GM21447 (cell line): ENCODE results near the gene IL1RAPL2.
"Not testable (repeated sequence)": the region's sequence is repeated elsewhere in the genome, so short reads cannot be mapped to it uniquely, and the experiment has no call there.

Experiments used
- ATAC-seq: cut with Tn5 transposase; IDR thresholded peaks from one replicate; pipeline ENCODE4 v1.9.1; 2021; ENCODE audit not compliant: unreplicated experiment

Gene IL1RAPL2

DNA sequence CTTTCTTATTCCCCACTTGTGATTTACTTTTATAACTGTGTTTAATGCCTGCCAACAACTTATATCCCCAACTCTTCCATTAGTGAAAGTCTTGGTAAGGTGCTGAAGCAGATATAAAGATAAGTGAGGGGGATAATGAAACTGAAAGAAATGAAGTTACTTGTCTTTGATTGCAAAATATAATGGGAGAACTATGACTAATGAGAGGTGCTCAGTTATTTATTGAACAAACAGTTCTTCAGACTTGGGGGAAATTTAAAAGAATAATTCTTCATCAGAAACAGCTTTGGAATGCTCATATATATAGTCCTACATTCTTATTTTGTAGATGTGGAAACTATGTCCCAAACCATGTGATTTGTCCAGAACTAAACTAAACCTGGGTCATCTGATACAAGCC lies 441.0 kb downstream of the IL1RAPL2 start:
- ATAC-seq = no peak

DNA sequence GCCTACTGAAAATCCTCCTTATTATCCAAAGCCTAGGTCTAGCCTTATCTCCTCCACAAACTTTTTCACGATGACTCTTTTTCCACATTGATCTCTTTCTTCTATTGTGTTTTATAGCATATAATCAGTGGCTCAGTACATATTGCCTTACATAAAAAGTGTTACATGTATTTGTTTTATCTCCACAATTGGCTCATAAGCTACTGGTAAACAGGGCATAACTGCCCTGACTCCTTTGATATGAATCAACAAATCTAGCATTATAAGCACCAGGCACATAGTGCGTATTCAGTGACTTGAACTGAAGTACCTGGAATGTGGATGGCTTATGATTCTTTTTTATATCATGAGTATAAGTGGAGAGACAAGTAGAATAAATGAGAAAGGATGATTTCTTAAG lies 447.7 kb downstream of the IL1RAPL2 start:
- no peak for ATAC-seq

DNA sequence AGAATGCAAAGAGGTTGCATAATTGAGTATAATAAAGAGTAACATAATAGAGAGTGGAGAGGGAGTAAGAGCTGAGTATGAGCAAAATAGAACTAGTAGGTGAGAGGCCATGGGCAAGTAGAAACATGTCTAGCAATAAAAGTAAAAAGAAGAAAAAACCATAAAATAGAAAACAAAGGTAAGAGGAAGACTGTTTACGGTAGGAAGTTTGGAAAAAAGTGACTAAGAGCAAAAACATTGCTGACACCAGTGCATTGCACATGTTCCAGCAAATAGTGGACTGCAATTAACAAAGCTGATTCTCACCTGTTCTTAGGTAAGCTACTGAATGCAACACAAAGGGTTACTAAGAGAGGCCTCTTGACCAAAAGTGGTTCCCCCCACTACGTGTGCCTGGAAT lies 451.6 kb downstream of the IL1RAPL2 start:
- no peak for ATAC-seq

DNA sequence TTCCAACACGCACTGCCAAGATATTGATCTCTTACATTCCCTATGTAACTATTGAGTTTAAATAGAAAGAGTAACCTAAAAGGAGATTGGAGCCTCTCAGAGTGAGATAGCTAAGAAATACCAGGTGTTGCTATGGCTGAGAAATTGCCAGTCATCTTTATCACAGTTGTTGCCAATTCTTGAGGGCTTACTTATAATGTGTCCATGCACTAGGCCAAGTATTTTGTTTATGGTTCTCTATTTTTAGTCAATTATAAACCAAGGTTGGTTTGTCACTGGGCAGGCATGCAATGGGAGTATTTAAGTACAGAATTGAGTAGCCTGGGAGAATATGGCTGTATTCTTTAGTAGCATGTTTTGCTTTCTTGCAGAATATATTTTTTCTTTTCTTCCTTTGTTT lies 452.9 kb downstream of the IL1RAPL2 start:
- ATAC-seq = no peak

DNA sequence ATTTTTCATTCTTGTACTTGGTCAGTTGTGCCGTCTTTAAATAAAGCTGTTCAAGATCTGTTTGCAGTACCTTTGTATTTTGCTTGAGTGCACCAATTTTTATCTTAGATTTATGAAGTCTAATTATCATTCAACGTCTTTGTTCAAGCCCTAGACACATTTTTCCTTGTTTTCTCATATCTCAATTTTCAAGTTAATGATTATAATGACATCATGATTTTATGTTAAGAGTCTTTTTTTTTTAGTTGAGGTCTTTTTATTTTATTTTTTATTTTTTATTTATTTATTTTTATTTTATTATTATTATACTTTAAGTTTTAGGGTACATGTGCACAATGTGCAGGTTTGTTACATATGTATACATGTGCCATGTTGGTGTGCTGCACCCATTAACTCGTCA lies 463.0 kb downstream of the IL1RAPL2 start:
- not testable (repeated sequence) for ATAC-seq

DNA sequence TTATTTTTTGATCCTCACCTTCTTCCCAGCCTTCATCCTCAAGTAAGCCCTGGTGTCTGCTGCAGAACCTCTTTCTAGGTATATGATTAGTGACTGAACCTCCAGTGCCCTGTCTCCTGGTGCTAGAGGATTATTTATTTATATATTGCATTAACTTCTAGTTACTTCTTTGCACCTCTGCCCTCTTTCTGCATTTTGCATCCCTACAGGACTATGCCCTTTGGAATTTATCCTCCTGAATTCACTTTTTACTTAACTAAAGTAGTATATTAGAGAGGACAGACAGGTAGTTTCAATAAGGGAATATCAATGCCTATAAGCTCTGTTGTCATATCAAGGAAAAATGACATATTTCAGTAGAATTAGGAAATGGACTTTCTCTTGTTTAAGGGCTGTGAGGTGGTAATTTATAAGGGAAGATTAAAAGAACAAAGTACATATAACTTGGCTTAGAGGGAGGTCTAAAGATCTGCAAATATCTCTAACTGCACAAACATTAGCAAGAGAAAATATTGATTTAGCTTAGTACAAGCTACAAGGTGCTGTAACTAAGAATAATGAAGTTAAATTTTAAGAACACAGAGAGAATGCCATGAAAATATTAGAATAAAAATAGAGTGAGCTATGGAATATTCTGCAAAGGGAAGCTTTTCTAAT lies 472.8 kb downstream of the IL1RAPL2 start:
- no peak for ATAC-seq

DNA sequence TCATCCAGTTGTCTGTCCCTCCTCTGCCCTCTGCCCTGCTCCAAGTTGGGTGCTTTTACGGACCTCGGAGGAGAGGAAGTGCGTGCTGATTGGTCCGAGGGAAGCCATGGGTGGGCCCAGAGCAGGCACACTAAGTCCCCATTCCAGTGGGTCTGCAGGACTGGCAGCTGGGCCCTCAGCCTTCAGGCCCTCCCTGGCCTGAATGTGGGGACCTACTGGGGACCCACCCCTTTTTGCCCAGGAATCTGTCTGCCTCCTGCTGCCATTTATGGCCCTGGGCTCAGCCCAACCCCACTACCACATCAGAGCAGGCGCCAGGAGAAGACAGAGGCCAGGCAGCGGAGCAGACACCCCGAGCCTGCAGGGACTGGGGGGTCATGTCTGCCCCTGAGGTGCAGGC lies 484.9 kb downstream of the IL1RAPL2 start:
- ATAC-seq = no peak

DNA sequence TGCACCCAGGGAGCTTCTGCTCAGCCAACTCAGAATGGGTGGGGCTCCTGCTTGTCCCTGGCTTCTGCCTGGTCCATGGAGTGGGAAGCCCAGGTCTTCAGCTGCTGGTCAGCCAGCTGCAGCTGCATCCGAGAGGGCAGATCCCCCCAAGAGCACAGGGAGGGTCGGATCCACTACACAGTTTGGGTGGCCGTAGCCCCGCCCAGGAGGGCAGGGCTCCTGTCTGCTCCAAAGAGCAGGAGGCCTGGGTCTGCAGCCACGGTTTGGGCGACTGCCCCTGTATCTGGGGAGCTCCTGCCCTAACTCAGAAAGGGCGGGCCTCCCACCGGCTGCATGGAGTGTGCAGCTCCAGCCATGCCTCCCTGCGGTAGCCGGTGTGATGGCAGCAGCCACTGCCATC lies 485.4 kb downstream of the IL1RAPL2 start:
- ATAC-seq = no peak

DNA sequence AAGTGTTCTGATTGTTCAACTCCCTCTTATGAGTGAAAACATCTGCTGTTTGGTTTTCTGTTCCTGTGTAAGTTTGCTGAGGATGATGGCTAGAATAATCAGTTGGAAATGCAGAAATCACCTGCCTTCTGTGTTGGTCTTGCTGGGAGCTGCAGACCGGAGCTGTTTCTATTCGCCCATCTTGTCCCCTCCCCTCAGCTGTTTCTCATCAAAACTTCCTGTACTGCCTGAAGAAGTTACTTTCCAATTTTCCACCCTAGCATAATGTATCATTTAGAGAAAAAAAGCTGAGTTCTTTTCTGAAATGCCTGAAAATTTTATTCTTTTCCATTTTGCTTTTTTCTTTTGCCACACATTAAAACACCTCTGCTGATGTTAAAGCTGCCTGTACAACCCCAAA lies 486.9 kb downstream of the IL1RAPL2 start:
- no peak for ATAC-seq

DNA sequence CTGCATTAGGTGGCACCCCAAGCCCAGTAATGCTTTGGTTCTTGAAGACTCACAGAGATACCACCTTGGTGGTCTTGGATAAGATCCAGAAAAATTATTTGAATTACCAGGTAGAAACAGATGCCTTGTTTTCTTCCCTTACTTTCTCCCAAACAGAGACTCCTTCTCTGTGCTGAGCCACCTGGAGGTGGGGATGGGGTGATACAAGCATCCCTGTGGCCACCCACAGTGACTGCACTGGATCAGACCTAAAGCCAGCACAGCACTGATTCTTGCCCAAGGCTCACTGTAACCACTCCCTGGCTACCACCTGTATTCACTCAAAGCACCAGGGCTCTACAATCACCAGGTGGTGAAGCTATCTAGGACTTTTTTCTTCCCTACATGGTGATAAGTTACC lies 497.7 kb downstream of the IL1RAPL2 start:
- no peak for ATAC-seq

DNA sequence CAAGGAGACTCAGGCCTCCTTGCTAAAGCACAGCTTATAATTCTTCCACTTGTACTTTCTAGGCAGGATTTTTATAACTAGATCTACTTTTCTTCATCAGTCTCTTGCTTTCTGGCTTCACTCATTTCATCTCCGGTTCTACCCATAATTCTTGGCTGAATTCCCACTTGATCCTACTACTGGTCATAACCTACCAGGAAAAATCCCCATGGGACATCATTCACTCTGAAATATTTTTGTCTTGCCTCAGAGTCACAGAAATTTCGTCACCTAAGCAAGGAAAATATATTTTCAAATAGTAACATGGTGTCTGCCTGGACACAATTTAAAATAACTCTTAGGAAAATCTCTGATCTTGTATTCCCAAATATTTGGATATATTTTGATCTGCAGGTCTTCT lies 532.2 kb downstream of the IL1RAPL2 start:
- ATAC-seq = no peak

DNA sequence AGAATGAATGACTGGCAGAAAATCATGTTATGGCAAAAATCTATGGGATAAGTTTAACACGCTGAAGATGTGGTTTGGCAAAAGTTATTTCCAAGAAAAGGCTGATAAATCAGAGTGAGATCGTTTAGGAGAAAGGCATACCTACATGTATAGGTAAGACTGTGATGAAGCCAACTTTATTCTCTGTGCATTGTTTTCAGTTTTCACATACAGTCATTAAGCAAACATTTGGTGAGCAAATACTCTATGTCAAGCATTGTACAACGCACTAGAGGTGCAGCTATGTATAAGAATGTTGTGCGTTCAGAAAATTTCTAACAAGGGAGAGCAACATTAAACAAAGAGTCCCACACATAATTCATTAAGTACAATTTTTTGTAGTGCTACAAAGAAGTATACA lies 532.8 kb downstream of the IL1RAPL2 start:
- ATAC-seq = no peak

DNA sequence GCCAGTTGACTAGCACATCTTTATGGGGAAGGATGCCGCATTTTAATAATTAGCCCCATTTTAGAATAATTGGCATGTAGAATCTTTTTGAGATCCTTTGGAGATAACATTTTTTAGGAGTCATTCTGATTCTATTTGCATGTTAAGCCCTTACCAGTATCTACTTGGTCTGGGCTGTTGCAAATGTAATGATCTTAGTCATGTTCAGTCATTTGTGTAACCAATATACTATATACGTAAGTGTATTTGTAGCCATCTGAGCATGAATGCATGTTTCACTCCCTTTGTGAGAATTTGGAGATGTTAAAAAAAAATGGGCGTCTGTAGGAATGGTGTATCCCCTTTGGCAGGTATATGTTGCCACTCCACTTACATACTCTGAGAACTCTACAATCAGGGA lies 535.4 kb downstream of the IL1RAPL2 start:
- no peak for ATAC-seq

DNA sequence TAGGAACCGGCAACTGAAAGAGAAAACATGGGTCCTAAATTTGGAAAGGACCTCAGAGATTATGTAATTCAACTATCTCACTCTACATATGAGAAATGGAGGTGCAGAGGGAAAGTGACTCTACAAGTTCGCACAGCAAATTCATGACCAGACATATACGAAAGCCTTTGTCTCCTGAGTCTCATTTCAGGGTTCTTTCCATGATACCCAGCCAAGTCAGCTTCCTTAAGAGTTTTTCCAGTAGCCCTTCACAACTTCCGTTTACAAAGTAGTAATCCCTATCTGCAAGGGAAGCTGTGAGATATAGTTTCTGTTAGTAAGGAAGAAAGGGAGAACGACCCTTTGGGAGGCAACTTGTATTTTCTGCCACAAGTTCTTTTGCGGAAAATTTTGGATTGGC lies 543.9 kb downstream of the IL1RAPL2 start:
- no peak for ATAC-seq

DNA sequence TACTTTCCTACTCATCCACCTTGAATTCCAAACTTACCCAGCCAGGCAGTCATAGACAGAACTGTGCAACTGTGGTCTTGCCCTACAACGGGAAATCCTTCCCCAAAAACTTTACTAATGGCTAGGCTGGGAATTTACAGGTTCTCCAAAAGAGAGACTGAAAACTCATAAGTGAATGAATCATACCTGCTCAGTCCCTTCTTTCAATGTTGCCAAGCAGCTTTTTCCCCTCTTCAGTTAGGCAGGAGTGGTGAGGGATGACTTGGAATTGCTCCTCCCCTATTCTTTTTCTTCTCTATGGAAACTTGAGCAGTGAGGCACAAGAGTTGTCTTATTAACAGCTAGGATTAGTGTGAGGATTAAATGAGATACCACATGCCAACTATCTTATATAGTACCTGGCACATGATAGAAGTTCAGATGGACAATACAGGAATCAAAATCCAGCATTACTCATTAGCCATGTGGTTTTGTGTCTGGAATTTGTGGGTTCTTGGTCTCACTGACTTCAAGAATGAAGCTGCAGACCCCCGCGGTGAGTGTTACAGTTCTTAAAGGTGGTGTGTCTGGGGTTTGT lies 548.6 kb downstream of the IL1RAPL2 start:
- no peak for ATAC-seq

DNA sequence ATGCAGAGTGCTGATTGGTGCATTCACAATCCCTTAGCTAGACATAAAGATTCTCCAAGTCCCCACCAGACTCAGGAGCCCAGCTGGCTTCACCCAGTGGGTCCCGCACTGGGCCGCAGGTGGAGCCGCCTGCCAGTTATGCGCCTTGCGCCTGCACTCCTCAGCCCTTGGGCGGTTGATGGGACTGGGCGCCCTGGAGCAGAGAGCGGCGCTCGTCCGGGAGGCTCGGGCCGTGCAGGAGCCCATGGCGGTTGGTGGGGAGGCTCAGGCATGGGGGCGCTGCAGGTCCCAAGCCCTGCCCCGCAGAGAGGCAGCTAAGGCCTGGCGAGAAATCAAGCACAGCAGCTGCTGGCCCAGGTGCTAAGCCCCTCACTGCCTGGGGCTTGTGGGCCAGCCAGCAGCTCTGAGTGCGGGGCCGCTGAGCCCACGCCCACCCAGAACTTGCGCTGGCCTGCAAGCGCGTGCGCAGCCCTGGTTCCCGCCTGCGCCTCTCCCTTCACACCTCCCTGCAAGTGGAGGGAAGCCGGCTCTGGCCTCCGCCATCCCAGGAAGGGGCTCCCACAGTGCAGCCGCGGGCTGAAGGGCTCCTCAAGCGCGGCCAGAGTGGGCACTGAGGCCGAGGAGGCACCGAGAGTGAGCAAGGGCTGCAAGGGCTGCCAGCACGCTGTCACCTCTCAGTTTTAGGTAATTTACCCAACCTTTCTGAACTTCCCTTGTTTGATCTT lies 549.8 kb downstream of the IL1RAPL2 start:
- not testable (repeated sequence) for ATAC-seq

DNA sequence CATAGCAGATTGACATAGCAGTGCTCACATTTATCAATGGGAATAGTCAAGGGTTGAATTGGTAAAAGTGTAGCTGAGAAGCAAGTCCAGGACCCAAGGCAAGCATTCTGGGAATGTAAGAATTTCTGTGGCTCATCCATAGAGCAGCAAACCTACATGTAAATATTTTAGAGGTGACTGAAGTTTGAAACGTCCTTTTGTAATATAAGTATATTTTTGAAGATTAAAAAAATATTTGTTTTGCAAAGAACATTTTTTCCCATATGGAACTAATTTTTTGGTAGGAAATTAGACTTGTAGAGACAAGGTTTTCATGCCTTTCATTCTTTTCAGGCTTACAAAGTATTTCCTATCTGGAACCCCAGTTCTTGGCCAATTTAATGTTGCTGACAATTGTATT lies 550.5 kb downstream of the IL1RAPL2 start:
- no peak for ATAC-seq

DNA sequence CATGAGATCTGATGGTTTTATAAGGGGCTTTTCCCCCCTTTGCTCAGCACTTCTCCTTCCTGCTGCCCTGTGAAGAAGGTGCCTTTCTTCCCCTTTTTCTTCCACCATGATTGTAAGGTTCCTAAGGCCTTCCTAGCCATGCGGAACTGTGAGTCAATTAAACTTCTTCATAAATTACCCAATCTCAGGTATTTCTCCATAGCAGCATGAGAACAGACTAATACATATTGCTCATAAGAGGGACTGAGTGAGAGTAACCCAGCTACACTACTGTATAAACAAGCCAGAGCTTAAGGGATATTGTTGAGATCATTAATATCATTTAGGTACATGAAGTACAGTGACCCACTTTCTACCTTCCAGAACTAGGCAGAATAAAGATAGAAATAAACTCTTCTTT lies 551.6 kb downstream of the IL1RAPL2 start:
- no peak for ATAC-seq

DNA sequence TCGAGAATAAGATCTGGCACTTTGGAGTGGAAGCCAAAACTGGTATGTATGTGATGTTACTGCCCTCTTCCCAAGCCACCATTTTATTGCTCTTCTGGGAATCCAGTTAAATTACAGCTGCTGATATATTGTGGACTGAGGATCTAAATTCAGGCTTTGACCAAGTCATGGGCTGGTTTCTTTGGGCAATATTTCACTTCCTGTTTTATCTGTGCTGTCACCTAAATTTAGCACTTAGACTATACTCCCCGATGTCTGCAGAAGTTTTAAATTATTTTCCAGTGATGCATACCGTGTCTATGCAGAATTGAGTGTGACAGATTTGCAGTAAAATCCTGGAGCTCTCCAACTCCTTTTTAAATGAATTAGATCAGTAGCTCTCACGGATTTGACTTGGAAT lies 554.5 kb downstream of the IL1RAPL2 start:
- no peak for ATAC-seq

DNA sequence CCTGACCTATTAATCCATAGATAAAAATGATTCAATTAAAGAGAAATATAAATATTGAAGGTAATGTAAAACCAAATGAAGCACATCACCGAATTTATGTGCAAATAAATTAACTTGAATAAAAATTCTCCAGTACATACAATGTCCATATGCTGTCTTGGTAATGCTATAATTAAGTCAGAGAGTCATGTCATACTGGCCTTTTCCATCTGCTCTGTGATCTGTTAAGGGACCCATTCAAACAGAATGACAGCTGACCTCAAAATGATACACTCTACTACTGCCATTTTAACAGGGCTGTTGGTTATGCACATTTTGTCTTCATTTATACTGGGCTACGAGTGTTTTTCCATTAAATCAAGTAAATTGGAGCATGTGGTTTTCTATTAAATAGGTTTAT lies 555.2 kb downstream of the IL1RAPL2 start:
- ATAC-seq = no peak

DNA sequence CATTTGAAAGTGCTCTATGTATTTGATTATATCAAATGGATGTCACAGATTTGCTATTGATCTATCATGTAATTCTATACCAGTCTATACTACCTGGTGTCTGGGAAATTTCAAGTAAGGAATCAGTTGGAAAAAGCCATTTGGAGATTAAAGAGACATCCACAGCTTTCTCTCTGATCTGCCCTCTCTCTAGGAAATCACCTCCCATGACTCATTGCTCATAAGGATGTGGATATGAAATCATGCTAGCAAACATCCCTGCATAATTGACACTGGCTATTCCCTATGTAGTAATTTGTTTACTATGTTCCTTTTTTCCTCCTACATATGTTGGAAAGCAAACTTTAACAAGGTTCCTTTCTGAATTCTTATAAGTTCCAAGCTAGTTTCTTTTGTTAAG lies 560.2 kb downstream of the IL1RAPL2 start:
- no peak for ATAC-seq

DNA sequence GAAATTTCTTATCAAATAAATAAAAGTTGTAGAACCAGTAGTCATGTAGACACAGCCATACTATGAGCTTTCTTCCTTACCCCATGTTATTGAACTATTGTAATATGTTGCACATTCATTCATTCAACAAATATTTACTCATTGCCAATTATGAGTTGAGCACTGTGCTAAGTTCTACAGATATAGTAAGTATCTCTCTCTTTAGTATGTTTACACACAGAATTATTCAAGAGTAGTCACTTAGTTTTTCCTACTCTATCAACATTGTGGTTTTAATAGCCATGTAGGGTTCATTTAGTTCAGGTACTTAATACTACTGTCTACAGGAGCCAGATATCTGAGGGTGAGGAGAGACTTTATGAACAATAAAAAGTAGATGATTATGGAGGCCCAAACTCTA lies 568.3 kb downstream of the IL1RAPL2 start:
- no peak for ATAC-seq

DNA sequence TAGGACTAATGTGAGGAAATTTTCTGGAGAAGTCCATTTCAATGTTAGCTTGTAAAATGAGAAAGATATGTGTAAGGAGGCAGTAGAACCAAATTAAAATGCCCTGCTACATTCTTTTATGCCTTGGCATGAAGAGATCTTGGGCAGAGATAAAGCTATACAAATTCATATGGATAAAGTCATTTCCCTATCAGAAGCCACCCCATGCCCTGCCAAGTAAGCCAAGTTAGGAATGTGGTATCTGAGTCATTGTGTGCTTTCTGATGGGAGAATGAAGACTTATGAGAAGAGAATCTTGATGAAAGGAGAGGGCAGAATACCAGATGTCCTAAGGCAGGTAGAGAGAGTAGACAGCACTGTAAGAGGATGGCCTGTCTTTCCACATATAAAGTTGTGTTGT lies 570.8 kb downstream of the IL1RAPL2 start:
- no peak for ATAC-seq
